Activated naive CD4-positive, alpha-beta T cell treated with anti-CD3 and anti-CD28 coated beads, Interleukin-2, amount 50 U/mL, for 72 hours (primary cell): ENCODE measurements around the gene ACADS. TPM values are rescaled to one million over a fixed set of nuclear protein-coding genes. Genes with fewer than 3 reads are reported as not detected.

ENCODE experiments used
- ATAC-seq, 2 donors: fragments of 150-1000 bp; cut with Tn5 transposase; 2 replicates each; pipeline ENCODE4 v1.10.0; 2021; ENCODE audit warnings: mild to moderate bottlenecking in 2 of 2, moderate library complexity in 2 of 2
- DNase-seq, 2 donors: peaks; one replicate each; pipeline ENCODE4 v3.0.0; 2021 to 2022; ENCODE audit warnings: low spot score in 2 of 2
- H3K27ac Mint-ChIP-seq, 2 donors: one replicate each; pipeline ENCODE4 v1.8.0; 2022; ENCODE audit warnings: mild to moderate bottlenecking in 2 of 2, mixed read lengths in 2 of 2
- H3K36me3 Mint-ChIP-seq, 2 donors: one replicate each; pipeline ENCODE4 v1.8.0; 2022; ENCODE audit warnings: mixed read lengths in 2 of 2
- H3K9me3 Mint-ChIP-seq, 2 donors: one replicate each; pipeline ENCODE4 v1.8.0; 2022; ENCODE audit warnings: mixed read lengths in 2 of 2
- total RNA-seq, 2 donors: library from RNA; stranded (reverse); gene quantifications; one replicate each; pipeline ENCODE4 v1.2.3, GENCODE V29; 2022

Gene ACADS, protein sequence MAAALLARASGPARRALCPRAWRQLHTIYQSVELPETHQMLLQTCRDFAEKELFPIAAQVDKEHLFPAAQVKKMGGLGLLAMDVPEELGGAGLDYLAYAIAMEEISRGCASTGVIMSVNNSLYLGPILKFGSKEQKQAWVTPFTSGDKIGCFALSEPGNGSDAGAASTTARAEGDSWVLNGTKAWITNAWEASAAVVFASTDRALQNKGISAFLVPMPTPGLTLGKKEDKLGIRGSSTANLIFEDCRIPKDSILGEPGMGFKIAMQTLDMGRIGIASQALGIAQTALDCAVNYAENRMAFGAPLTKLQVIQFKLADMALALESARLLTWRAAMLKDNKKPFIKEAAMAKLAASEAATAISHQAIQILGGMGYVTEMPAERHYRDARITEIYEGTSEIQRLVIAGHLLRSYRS
- total RNA-seq, result 10 to 100 TPM; 15.9 to 24.5 TPM

DNA sequence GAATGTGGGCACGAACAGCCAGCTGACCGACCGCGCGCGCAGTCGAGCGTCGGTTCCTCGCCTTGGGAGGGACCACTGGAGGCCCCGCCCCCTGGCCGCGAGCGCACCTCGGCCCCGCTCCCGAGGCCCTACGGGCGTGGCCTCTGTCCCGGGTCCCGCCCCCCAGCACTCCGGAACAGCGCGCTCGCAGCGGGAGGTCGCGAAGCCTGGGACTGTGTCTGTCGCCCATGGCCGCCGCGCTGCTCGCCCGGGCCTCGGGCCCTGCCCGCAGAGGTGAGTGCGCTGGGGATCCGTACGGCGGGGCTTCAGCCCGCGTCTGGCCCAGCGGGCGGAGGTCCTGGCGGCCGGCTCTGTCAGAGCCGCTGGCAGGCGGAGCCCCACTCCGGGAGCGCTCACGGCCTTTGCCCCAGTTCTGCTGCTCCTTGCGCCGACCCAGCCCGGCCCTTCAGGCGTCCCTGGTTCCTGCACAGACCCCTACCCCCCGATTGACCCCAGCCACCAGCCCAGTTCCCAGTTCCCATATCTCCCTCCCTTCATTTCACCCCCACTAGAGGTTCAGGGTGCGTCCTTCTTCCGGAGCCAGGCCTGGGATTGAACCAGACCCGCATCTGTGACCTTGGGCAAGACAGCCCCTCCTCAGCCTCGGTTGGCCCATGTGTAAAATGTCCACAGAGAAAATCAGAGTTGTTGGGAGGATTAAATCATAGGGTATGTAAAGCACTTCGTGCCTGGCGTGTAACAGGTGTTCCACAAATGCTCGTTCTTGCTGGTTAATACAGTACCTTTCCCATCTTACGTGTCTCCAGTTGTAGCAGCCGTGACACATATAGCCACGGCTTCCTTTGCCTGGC, at the start of gene ACADS:
Gene ACADS, plus strand, starts transcription at position 168 of the 851 bp plus-strand sequence. Its CDS starts 60 bp downstream, at position 228.
- ATAC-seq (peak; percentile 100), DNase-seq (peak; percentile 89 to 94)
- Mint-ChIP-seq H3K9me3 (no peaks in the 10 kb centered on the region), H3K36me3 (peaks cover 15 to 19% of the 10 kb centered on the region in 2 donors), H3K27ac (peak within 1 kb of the TSS; percentile 82 to 90)

DNA sequence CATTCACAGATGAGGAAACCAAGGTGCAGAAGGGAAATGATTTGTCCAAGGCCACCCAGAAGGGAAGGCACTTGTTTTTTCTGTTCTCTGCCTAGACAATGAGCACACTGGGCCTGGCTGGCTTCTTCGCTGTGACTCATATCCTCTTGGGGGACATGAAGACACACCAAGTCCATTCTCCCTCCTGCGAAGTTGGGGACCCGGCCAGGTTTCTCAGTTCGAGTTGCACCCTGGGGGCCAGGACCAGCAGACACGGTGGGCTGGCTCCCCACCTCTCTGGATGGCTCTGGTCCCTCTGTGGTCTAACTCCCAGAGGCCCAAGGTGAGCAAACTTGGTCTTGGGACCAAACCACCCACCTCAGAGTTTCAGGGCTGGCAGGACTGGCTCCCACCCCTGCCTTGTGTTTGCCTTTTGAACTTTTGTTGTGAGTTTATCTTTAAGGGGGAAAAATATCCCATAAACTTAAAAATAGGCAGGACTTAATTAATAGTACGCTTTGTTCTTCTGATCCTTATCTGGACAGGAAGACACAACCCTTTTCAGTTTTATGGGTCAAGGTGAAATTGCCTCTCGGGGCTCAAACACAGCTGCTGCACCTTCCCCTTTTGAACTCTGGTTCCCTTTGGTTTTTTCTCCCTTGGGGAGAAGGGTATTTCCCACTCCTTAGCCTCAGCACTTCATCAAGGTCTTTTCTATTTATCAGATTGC, 47.7 kb upstream of the ACADS start:
- no peaks in the 10 kb centered on the region for H3K36me3 Mint-ChIP-seq
- no peaks in the 10 kb centered on the region for H3K9me3 Mint-ChIP-seq
- ATAC-seq (peak; percentile 87 to 91), DNase-seq (no peak)
- no peak overlapping the region for H3K27ac Mint-ChIP-seq

DNA sequence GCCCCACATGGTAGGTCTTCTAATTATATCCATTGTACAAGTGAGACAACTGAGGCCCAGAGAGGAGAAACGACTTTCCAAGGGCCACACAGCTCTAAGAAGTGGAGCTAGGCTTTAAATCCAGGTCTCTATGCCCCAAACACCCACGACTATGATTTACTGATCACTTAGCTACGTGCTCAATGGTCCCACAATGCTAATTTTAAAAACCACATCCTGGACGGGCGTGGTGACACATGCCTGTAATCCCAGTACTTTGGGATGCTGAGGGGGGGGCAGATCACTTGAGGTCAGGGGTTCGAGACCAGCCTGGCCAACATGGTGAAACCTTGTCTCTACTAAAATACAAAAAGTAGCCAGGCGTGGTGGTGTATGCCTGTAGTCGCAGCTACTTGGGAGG, 47.1 kb upstream of the ACADS start:
- no peak for DNase-seq
- peak; percentile 21 to 40 for ATAC-seq

GRCh38 chr12:120680165-120680738, 45.4 kb upstream of the ACADS start:
- Mint-ChIP-seq H3K36me3 (no peaks in the 10 kb centered on the region), H3K27ac (peak overlapping the region in 1 of 2 donors; percentile 69), H3K9me3 (no peaks in the 10 kb centered on the region)
- ATAC-seq (no peak), DNase-seq (no peak)

More for the DNA sequence above, 47.1 kb upstream of the ACADS start:
- H3K9me3 Mint-ChIP-seq, result no peaks in the 10 kb centered on the region
- H3K36me3 Mint-ChIP-seq, result no peaks in the 10 kb centered on the region
- H3K27ac Mint-ChIP-seq, result no peak overlapping the region

DNA sequence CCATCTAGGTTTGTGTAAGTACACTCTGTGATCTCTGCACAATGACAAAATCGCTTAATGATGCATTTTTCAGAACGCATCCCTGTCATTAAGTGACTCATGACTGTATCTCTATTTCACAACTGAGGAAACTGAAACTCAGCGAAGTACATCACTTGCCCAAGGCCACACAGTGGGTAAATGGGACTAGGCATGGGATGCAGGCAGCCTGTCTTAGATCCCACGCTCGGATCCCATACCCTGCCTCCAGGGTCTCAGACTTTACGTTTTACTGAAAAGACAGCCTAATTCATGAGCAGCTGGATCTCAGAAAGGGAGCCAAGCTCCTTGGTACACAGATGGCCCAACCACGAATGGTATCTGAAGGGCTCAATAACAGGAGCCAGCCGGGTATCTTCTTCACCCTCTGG, 41.1 kb upstream of the ACADS start:
- no peaks in the 10 kb centered on the region for H3K9me3 Mint-ChIP-seq
- H3K36me3 Mint-ChIP-seq, result peaks cover 9 to 13% of the 10 kb centered on the region in 2 donors
- no peak for DNase-seq
- peak overlapping the region in 1 of 2 donors; percentile 56 for H3K27ac Mint-ChIP-seq
- ATAC-seq, result peak in 1 of 2 donors; percentile 9

GRCh38 chr12:120685522-120685921, 40.1 kb upstream of the ACADS start:
- no peak for ATAC-seq
- peak overlapping the region in 1 of 2 donors; percentile 56 for H3K27ac Mint-ChIP-seq
- no peak for DNase-seq
- peaks cover 9 to 13% of the 10 kb centered on the region in 2 donors for H3K36me3 Mint-ChIP-seq
- H3K9me3 Mint-ChIP-seq, result no peaks in the 10 kb centered on the region

DNA sequence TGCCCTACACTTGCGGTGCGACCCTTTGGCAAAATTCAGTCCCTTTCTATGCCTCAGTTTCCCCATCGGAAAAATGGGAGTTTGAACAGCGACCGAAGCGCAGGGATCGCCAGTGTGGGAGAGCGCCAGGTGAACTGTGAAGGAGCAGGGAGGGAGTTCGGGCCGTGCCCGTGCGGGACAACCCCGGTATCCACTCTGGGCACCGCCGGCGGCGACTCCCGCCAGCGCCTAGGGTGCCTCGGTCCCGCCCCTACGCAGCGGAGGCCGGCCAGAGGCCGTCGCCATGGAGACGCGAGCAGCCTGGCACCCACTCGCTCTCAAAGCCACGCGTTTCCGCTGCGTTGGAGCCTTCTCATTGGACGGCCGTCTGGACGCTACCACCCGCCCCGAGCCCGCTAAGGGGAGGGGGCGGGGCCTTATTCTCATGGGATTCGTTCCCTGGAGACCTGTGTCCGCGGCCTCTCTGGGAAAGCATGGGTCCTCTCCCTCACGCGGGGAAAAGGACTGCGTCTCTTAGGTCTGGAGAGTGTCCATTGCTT, 39.4 kb upstream of the ACADS start:
- DNase-seq (peak; percentile 95 to 99), ATAC-seq (peak; percentile 84 to 87)
- Mint-ChIP-seq H3K9me3 (no peaks in the 10 kb centered on the region), H3K27ac (peak overlapping the region; percentile 92 to 95), H3K36me3 (peaks cover 9 to 18% of the 10 kb centered on the region in 2 donors)

DNA sequence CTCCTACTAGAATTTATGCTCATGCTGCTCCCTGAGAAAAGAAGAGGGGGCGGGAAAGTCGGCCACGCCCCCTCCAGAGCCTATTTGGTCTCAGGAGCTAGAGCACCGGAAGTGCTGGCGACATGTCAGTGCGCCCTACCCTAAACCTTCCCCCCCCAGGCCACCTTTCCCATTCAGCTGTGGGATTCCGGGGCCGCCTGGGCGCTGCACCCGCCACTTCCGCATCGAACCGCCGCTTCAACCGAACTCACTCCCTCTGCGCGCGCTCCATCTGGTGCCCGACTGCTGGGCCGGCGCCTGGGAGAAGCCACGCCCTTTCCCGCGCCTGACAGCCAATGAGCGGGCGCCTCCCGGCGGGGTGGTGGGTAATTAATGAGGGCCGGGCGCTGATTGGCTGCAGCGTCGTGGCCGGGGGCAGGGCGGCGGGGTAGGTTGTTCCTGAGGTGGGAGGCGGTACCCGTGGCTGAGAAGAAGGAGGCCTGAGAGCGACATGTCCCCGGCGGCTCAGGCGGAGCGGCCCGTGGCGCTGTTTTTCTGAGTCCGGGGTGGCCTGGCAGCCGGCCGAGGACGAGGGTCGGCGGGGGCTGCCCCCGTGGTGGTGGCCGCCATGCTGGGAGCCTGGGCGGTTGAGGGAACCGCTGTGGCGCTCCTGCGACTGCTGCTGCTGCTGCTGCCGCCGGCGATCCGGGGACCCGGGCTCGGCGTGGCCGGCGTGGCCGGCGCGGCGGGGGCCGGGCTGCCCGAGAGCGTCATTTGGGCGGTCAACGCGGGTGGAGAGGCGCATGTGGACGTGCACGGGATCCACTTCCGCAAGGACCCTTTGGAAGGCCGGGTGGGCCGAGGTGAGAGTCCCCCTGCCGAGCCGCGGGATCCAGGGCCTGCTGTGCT, 38.7 kb upstream of the ACADS start, which contains the start of gene MLEC:
Gene MLEC, plus strand, starts transcription at position 460 of the 888 bp plus-strand sequence. Its CDS starts 148 bp downstream, at position 608.
- Mint-ChIP-seq H3K36me3 (peaks cover 9 to 19% of the 10 kb centered on the region in 2 donors), H3K9me3 (no peaks in the 10 kb centered on the region)

DNA sequence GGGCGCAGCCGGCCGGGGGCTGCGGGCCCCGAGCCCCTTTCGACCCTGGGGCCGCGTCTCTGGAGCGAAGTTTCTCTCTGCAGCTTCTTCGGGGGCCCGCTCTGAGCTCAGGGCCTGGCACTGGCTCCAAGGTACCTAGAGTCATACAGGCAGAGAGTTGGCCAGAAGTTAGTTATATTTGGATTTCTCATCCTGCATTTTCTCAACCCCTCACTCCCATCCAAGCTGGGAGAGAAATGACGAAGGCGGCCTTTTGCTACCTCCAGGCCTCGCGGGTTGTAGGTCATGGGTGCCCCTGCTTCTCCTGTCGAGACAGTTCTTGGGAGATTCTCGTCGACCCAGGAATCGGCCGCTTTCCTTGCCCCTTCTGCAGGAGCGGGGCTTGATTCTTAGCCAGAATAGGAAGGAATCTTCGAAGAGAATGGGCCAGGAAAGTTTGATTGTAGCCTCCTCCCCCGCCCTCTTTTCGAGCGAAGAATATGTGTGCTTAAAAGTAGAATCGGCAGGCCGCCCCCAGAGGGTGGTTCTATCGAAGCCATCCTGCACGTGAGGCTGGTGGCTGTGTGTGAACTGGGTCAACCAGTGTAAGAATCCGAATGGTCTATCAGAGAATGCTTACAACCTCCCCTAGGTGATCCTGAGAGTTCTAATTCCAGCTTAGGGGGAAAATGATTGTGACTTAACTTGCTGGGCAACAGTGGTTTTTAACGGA, 37.9 kb upstream of the ACADS start:
- Mint-ChIP-seq H3K36me3 (peaks cover 9 to 25% of the 10 kb centered on the region in 2 donors), H3K9me3 (no peaks in the 10 kb centered on the region), H3K27ac (peak overlapping the region; percentile 59 to 89)
- ATAC-seq, result no peak
- DNase-seq, result peak; percentile 27 to 59

More for the DNA sequence above, 38.7 kb upstream of the ACADS start, which contains the start of gene MLEC:
- H3K27ac Mint-ChIP-seq, result peak within 1 kb of the TSS; percentile 92 to 95
- ATAC-seq (peak; percentile 84 to 85), DNase-seq (peak; percentile 98 to 99)

- ATAC-seq (no peak), DNase-seq (no peak)
- peak overlapping the region; percentile 59 to 89 for H3K27ac Mint-ChIP-seq
- H3K36me3 Mint-ChIP-seq, result peaks cover 9 to 25% of the 10 kb centered on the region in 2 donors
- H3K9me3 Mint-ChIP-seq, result no peaks in the 10 kb centered on the region
Observed at GRCh38 chr12:120688527-120689071, 37.0 kb upstream of the ACADS start.

DNA sequence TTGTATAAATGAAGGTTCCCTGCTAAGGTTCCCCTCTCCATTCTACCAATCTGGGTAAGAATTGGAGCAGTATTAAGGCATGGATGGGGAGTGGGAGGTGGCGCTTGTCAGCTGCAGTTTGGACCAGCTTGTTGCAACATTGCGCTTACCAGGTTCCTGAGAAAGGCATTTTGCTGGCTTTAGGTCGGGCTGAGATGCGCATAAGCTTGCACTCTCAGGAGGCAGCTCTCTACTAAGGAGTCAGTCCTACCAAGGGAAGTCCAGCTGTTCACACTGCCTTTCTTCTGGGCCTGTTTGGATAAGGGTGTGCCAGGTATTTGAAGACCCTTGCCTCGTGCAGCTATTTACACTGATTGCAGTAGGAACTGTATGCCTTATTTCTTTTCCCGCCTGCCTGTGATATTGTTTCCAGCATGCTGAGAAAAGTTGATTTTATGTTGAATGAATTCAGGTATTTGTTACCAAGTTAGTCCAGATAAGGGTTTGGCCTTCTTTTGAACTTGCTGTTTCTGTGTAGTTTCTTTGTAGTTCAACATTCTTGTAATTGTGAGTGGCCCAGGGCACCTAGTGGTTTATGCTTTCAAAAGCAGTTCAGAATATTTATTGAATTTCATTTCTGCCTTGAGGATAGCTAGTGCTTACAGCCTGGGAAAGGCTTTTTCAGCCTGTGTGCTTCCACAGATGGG, 36.1 kb upstream of the ACADS start:
- peaks cover 9 to 25% of the 10 kb centered on the region in 2 donors for H3K36me3 Mint-ChIP-seq
- ATAC-seq (no peak), DNase-seq (no peak)
- H3K27ac Mint-ChIP-seq, result no peak overlapping the region
- no peaks in the 10 kb centered on the region for H3K9me3 Mint-ChIP-seq

DNA sequence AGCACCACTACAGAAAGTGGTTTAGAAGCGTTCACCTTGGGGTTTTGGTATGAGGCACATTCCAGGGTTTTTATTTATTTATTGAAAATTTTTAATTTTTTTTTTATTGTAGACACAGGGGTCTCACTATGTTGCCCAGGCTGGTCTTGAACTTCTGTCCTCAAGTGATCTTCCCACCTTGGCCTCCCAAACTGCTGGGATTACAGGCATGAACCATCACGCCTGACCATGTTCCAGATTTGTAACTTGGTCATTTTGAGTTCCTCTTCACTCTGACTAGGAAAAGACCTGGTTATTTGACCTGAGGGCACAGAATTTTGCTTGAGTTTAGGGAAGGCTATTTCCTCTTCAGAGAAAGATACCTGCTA, 35.6 kb upstream of the ACADS start:
- peaks cover 9 to 25% of the 10 kb centered on the region in 2 donors for H3K36me3 Mint-ChIP-seq
- no peaks in the 10 kb centered on the region for H3K9me3 Mint-ChIP-seq
- ATAC-seq (no peak), DNase-seq (no peak)
- no peak overlapping the region for H3K27ac Mint-ChIP-seq

DNA sequence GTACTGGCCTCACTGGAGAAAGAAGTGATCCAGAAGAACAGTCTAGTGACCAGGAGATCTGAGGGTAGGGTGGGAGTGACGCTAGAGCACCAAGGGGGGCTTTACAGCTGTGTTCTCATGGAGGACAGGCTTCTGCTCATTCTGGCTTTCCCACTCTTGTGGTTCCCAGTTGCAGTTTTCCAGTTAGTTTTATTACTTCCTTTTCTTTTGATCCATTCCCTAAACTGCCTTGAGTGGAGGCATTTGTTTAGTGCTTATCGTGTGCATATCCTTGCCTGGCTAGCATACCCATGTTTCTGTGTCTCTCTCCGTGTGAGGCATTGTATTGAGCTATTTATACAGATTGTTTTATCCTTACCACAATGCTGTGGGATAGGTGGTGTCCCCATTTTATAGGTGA, 34.6 kb upstream of the ACADS start:
- Mint-ChIP-seq H3K27ac (no peak overlapping the region), H3K36me3 (peaks cover 9 to 25% of the 10 kb centered on the region in 2 donors), H3K9me3 (no peaks in the 10 kb centered on the region)
- no peak for DNase-seq
- no peak for ATAC-seq
